Glomerular visceral epithelial cell (primary cell): ENCODE data around the gene TRAF6.

Experiments used
- DNase-seq: peaks from one replicate; pipeline ENCODE4 v3.0.0-alpha.2; 2016; ENCODE audit errors: extremely low spot score

Gene TRAF6

DNA sequence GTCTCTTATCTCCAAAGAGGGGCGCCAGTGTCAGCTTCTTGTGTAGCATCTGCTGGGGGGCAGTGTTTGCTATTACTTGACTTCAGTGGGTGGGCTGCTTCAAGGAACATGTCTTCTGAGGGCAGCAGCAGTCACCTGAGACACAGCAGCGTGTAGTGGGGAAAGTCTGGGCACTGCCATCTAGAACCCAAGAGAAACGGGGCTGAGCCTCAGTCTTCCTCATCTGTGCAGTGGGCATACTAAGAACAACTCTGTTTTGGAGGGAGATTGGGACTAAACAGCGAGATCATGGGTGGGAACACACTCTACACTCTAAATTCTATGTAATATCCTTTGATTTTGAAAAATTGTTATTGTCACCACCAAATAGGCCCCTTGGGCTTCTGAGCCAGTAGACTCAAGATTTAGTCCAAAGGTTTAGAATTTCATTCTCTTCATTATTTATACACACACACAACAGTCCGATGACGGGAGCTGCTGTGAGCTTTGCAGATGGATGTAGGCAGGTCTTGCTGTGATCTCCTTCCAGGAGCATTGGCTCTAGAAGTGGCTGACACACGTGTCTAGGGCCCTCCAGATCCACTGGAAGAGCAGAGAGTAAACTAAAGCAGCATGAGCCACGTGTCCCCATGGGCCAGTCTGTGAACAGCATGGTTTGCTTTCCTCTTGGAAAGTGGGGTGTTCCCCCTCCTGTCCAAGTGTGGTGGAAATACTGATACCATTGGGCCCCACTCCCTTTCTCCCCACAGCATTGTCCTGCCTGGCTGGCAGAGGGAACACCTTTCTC, 51.8 kb downstream of the TRAF6 start:
- no peak for DNase-seq

DNA sequence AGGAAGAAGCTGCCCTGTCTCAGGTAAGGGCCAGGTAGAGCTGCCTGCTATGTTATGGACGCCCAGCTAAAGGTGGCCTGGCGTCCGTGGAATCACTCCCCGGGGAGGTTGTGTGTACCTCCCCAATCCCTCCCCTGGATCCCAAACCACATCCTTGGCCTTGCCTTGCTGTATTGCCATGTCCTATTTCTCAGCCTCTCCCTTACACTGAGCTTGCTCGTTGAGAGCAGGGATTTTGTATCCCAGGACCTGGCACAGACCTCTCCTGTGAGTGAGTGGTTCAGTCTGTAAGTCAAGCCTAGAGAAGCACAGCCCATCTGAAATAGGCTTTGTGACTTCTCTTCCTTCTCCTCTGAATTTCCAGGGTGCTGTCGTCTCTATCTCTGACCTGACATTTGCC, 53.9 kb downstream of the TRAF6 start:
- no peak for DNase-seq

DNA sequence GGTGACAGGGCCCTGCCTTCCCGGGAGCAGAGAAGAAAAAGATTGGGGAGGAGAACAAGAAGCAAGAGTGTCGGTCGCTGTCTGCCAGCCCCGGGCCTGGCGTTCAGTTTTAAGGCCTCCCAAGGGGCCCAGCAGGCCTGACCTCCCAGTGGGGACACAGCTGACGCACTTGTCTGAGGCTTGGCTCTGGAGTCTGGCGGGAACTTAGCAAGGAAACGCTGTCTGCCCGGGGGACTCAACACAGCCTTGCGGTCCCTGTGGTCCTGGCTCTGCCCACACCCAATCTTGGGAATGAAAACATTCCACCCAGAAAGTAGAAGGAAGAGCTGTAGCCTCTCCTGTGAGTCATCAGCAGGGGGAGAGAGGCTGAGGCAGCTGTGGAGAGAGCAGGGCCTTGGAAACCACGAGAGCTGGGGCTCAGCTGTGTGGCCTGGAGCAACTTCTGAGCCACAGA, 54.4 kb downstream of the TRAF6 start:
- DNase-seq: peak; percentile 99

DNA sequence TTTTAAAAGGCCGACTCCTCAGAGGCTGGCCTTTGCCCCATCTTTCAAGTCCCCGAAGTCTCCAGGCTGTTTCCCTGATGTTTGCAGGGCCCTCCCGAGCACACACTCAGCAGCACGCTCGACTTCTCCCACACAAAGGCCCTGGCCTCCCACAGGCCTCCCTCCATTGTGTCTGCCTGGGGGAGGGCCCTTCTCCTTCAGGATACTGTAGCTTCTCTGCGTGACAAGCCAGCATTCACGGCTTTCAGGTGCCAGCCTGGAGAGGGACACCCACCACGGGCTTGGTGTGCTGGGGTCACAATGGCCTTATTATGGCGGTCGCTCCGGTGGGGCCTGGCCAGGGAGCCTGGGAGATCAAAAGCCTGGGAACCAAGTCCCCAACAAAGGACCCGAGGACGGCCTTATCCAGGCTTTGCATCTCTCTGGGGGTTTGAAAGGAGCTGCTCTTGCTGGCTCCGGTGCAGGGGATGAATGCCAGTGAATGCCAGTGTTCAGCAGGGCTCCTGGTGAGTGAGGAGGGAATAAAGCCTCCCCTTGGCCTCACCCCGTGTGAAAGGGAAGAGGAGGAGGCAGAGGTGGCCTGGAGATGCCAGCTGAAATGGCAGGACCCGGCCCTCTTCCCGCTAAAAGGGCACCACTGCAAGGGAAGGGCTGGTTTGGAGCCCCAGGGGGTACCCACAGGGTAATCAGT, 55.0 kb downstream of the TRAF6 start:
- DNase-seq: peak; percentile 27

DNA sequence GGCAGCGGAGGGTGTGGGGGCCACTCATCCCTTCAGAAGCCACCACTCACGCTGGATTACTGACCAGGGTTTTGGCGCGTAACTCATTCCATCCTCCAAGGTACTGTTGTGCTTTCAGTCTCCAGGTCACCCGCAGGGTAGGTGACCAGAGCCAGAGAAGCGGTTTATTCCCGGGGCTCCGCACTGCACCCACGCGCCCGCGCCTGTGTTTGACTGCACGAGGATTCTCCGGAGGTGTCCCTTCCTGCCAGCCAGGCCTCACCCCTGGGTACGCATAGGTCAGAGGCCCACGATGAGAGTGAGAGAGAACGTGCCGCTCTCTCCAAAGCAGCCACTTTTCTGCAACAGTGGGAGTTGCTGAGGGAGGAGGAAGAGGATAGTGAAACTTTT, 55.5 kb downstream of the TRAF6 start:
- DNase-seq: no peak

DNA sequence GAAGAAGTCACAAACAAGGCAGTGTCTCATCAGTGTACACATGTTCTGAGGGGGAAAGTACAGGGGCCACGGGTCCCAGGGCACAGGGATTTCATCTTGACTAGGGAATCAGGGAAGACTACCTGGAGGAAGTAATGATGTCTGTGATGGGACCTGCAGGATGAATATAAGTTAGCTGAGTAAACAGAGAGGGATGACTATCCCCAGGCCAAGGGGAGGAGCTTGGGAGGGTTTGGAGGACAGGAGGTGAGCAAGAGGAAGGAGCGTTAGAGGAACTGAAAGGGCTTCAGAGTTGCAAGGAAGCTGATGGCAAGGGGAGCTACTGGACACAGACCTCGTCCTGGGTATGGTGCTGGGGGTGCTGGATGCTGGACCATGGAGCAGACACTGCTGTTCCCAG, 56.4 kb downstream of the TRAF6 start:
- no peak for DNase-seq

DNA sequence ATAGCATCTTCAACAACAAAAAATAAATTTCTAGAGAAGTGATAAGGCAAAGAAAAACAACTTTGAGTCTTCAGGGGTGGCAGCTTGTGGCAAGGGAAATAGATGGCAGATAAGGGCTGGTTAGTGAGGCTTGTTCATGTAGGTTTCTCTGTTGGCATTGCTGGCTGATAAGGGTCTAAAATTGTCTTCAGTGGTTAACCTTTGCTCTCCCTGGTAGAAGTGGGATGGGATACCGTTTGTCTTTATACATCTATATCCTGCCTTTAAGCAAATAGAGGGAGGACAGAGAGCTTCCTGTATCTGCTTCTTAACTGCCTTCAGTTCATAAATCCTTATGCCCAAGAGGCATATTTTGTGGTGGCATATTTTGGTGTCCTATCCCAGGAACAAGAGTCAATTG, 57.1 kb downstream of the TRAF6 start:
- no peak for DNase-seq

DNA sequence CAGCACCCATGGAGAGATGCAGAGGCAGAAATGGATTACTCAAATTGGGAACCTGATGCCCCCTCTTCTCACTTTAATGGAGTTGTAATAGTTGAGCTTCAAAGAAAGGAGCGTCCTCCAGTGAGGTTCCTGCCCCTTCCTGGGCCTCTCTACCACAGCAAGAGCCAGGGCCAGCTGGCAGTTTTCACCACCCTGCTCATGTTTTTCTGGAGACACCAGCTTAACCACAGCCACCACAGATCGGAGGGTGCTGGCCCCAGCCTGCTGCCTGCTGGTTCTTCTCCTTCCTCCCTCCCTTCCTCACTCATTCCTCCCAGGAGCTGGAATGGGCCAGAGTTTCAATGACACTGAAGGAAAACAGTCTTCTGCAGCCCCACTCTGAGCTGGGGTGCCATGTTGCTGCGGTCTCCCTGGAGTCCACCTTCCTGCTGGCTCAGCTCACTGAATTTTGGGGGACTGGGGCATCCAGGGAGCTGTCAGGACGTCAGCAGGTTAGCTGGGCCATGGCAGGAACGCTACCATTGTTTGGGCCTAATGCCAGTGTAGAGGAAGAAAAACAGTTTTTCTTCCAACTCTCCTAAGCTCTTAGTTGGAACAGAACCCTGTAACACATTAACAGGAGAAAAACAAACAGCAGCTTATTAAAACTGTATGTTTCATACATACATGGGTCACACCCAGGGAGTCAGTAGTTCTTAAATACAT, 57.7 kb downstream of the TRAF6 start:
- peak; percentile 86 for DNase-seq

DNA sequence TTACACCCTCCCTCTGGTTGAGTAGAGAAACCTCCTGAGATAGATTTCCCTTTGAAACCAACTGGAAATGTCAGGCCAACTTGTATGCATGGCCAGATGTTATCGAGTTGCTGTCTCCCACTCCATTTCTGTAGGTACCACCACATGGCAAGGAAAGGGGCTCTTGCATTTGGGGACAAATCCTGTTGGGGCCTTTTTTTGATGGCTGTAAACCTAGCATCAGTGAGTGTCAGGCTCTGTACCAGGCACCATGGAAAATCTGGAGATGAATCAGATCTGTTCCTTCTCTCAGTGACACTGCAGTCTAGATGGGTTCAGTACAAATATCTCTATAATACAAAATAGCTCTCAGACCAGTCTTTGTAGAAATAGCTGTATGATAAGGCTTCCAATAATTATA, 58.4 kb downstream of the TRAF6 start:
- DNase-seq: no peak

DNA sequence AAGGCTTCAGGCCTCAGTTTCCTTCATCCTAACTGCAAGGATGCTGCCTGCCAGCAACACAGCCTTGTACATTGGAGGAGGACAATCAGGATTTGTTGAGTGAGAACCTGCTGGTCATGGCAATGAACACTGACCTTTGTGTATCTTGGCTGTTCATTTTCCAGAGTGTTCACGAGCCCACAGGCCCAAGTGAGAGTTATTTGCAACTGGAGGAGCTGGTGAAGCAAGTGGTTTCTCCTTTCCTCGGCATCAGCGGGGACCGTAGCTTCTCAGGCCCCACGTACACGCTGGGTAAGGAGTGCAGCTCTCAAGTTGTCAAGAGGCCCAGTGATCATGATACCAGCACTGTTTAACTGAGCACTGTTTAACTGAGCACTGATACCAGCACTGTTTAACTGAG, 59.0 kb downstream of the TRAF6 start:
- no peak for DNase-seq

DNA sequence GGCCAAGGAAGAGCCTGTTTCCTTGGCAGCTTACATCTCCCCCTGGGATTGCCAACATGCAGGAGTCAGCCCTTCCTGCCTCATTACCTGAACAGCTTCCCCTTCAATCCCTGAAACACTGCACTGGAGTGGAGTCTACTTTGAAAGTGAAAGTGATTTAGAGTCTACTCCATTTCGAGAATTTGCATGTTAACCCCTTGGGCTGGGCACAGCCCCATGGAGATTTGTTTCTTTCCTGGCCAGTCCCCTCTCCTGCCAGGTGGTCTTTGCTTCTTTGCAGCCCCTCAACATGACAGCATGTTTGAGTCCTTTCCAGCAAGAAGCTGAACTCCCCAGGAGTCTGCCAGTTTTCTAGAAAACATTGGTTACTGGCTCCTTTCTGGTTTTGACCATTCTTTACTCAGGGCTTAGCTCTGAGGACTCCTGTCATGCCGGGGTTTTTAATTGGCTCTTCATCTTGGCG, 59.9 kb downstream of the TRAF6 start:
- peak; percentile 24 for DNase-seq

DNA sequence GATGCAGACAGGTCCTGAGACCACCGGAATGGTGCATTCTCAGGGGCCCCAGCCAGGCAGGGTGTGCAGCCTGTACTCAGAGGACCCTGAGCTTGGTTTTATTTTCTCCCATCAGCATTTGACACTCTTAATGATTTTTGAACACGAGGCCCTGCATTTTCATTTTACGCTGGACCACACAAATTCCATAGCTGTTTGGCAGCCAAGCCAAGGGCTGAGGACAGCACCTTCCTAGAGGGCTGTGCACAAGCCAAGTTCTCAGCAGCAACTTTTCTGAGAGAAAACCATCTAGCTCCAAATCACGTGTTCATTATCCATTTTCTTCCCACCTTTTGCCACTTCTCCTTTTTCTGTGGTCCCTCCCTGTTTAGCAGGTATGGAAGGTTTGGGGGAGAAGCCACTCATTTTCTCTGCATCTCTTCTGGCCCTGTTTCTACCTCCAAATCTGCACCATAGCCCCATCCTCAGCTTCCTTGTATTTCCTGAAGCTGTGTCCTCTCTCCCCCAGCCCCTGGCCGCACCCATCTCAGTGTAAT, 60.4 kb downstream of the TRAF6 start:
- DNase-seq: no peak

DNA sequence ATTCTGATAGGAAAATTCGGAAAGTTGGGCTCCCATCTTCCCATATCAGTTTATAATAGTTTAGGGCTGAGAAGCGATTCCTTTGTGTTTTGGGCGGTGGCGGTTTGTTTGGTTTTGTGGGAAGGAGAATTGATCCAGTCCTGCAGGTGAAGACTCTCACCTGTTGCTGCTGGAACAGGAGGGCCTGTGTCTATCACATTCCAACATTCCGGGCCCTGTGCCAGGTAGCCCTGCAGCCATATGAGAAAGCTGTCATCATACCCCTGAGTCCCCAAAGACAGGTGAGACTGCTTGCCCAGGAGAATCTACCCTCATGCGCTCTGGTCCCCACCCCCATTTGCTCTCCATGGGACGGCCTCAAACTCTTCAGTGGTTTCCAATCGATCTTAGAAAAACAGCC, 62.1 kb downstream of the TRAF6 start:
- no peak for DNase-seq

DNA sequence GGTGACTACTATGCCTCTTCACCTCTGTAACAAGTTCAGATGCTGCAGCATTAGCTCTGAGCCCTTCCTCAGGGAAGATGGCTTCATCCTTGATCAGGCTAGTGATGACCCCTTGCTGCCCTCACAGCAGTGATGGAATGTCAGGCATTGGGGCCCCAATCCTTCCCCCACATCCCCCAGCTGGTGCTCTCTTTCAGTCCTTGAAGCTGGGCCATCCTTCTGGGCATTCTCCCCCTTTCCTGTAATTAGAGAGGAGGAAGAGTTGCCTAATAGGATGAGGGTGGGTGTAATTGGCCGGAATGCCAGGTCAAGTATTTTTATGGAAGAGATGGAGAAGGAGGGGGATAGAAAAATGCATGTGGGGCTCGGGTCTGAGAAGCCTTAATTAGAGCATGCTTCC, 62.6 kb downstream of the TRAF6 start:
- DNase-seq: no peak

DNA sequence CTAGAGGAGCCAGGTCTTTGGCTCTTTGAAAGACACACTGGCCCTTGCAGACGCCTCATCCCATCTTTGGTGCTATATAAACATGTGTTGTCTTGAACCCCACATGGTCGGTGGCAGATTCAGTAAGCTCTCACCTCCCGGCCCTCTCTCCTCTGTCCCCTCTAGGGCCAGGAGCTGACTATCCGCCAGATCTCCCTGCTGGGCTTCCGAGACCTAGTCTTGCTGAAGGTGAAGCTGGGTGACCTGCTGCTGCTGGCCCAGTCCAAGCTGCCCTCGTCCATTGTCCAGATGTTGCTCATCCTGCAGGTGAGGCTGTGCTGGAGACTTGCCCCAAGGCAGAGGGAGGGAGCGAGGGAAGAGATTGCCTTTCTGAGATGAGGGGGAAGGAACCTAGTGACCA, 63.9 kb downstream of the TRAF6 start:
- DNase-seq: no peak

DNA sequence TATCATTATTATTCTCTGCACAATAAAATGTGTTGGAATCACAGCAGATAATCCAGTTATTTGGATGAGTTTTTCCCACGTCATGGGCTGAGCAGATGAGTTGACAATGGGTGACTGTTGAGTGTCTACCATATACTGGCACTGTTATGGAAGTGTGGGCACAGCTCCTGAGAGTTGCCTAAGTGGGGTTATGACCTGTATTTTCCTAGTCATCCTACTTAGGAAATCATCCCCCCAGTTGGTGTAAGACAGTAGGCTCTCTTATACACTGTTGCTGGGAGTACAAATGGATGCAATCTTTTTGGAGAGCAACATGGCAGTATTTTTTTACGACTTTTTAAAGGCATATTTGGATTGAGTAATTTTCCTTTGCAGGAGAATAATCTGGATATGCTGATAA, 66.4 kb downstream of the TRAF6 start:
- no peak for DNase-seq

DNA sequence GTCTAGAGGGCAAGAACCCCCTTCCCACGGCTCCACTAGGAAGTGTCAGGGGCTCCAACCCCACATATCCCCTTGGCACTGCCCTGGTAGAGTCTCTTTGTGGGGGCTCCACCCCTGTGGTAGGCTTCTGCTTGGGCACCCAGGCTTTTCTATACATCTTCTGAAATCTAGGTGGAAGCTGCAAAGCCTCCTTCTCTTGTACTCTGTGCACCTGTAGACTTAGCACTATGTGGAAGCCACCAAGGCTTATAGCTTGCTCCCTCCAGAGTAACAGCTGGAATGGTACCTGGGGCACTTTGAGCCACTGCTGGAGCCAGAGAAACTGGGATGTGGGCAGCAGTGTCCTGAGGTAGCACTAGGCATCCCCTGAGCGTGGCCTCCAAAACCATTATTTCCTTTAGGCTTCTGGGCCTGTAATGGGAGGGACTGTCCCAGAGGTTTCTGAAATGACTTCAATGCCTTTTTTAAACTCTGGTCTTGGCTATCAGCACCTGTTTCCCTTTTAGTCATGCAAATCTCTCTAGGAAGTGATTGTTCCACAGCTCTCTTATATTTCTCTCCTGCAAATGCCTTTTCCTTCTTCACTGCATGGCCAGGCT, 68.4 kb downstream of the TRAF6 start:
- no peak for DNase-seq

DNA sequence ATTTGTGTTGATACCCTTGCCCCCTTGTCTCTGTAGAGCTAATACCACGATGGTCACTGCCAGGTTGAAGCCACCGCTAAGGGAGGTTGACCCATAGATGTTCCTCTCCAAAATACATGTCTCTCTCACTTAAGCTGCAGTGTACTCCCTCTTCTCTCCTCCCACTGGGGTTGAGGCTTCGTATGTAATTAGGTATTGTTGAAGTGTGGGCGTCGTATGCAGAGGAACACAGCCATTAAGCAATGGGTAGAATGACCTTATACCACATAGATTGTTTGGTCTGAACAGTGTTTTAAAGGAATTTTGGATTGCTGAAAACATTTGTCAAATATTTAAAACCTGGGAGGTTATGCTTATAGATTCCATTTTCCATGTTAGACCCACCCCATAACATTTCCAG, 71.9 kb downstream of the TRAF6 start:
- no peak for DNase-seq

DNA sequence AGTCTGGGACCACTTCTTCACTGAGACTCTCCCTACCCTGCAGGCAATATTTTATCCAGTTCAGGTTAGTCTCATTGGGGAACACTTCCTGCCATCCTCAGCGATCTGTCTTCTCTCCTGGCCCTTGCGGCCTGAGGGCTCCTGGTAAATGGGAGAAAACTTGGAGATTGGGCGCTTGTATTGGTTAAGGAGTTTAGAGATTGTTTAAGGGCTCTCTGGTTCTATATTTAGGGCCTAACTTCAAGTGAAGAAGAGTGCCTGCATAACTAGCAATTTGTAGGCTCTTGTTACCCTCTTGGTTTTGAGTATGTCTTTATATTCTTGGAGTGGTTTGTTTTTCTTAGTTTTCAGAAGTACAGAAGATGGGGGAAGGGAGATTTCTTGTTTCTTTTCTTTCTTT, 72.7 kb downstream of the TRAF6 start:
- DNase-seq: no peak
